WTC11 (cell line): ENCODE data around the gene KPNA2. TPM values are rescaled to one million over a fixed set of nuclear protein-coding genes. Genes with fewer than 3 reads are reported as not detected.
"Not testable (repeated sequence)": the region's sequence is repeated elsewhere in the genome, so short reads cannot be mapped to it uniquely, and the experiment has no call there.

Experiments used
- ATAC-seq: fragments of 200-7000 bp; cut with Tn5 transposase; 2 replicates; pipeline ENCODE4 v1.10.0; 2021; ENCODE audit warnings: mild to moderate bottlenecking, moderate library complexity
- CTCF ChIA-PET: fragments of 300-600 bp; sonication (Branson Sonifier 250); formaldehyde crosslinking; loops from one replicate; lab custom pipeline; 2021; ENCODE audit warnings: antibody characterized with exemption; lab: Charles Lee
- POLR2A ChIA-PET: fragments of 350-600 bp; sonication (Branson Sonifier 250); formaldehyde crosslinking; loops from one replicate; lab custom pipeline; 2021; ENCODE audit warnings: antibody characterized with exemption; lab: Charles Lee
- DNase-seq: peaks from one replicate; pipeline ENCODE4 v3.0.0; 2021; ENCODE audit warnings: low spot score
- H3K27ac Mint-ChIP-seq: 2 replicates; pipeline ENCODE4 v1.8.0; 2021; ENCODE audit warnings: mixed read lengths
- H3K27me3 Mint-ChIP-seq: 2 replicates; pipeline ENCODE4 v1.8.0; 2021; ENCODE audit warnings: low read depth, mild to moderate bottlenecking, moderate library complexity, mixed read lengths
- H3K36me3 Mint-ChIP-seq: 2 replicates; pipeline ENCODE4 v1.8.0; 2021; ENCODE audit warnings: mixed read lengths
- H3K4me1 Mint-ChIP-seq: 2 replicates; pipeline ENCODE4 v1.8.0; 2022; ENCODE audit warnings: mixed read lengths
- H3K4me3 Mint-ChIP-seq: 2 replicates; pipeline ENCODE4 v1.8.0; 2021; ENCODE audit warnings: mild to moderate bottlenecking, moderate library complexity, mixed read lengths
- H3K9me3 Mint-ChIP-seq: 2 replicates; pipeline ENCODE4 v1.8.0; 2021; ENCODE audit warnings: mixed read lengths
- ATF3 ChIP-seq: sonication (generic); formaldehyde crosslinking; conservative IDR thresholded peaks from 2 replicates; pipeline ENCODE4 v1.8.1; 2022; ENCODE audit warnings: mild to moderate bottlenecking, missing genetic modification reagents
- E2F1 ChIP-seq: sonication (generic); formaldehyde crosslinking; IDR thresholded peaks from 2 replicates; pipeline ENCODE4 v1.8.0; 2022; ENCODE audit warnings: mild to moderate bottlenecking, missing genetic modification reagents
- ELF4 ChIP-seq: sonication (generic); formaldehyde crosslinking; IDR thresholded peaks from 2 replicates; pipeline ENCODE4 v1.8.1; 2022; ENCODE audit warnings: low read depth, mild to moderate bottlenecking, moderate library complexity, missing genetic modification reagents
- ERG ChIP-seq: fragments of 250-450 bp; sonication (Bioruptor Pico); IDR thresholded peaks from 2 replicates; pipeline ENCODE4 v1.8.0; 2021; ENCODE audit warnings: mild to moderate bottlenecking
- FOXJ3 ChIP-seq: sonication (generic); formaldehyde crosslinking; IDR thresholded peaks from 2 replicates; pipeline ENCODE4 v1.9.0; 2021; ENCODE audit warnings: missing genetic modification reagents, mild to moderate bottlenecking, borderline replicate concordance
- FOXP1 ChIP-seq: sonication (generic); formaldehyde crosslinking; IDR thresholded peaks from 2 replicates; pipeline ENCODE4 v1.8.0; 2022; ENCODE audit warnings: missing genetic modification reagents, mild to moderate bottlenecking, moderate library complexity, borderline replicate concordance
- FOXP4 ChIP-seq: sonication (generic); formaldehyde crosslinking; IDR thresholded peaks from 2 replicates; pipeline ENCODE4 v1.8.0; 2022; ENCODE audit warnings: mild to moderate bottlenecking, missing genetic modification reagents
- IRF1 ChIP-seq: sonication (generic); formaldehyde crosslinking; IDR thresholded peaks from 2 replicates; pipeline ENCODE4 v1.8.0; 2023; ENCODE audit warnings: missing genetic modification reagents
- JUN ChIP-seq: sonication (generic); formaldehyde crosslinking; IDR thresholded peaks from 2 replicates; pipeline ENCODE4 v1.8.0; 2023; ENCODE audit warnings: mild to moderate bottlenecking, missing genetic modification reagents
- MYBL2 ChIP-seq: sonication (generic); formaldehyde crosslinking; IDR thresholded peaks from 2 replicates; pipeline ENCODE4 v1.8.1; 2023; ENCODE audit warnings: mild to moderate bottlenecking, moderate library complexity, missing genetic modification reagents
- NFE2L1 ChIP-seq: sonication (generic); formaldehyde crosslinking; IDR thresholded peaks from 2 replicates; pipeline ENCODE4 v1.8.1; 2023; ENCODE audit warnings: missing genetic modification reagents
- NR1H2 ChIP-seq: sonication (generic); formaldehyde crosslinking; IDR thresholded peaks from 2 replicates; pipeline ENCODE4 v1.9.0; 2021; ENCODE audit warnings: mild to moderate bottlenecking, moderate library complexity, missing genetic modification reagents
- PRRX2 ChIP-seq: fragments of 250-450 bp; sonication (Bioruptor Pico); IDR thresholded peaks from 2 replicates; pipeline ENCODE4 v1.8.0; 2021; ENCODE audit warnings: mild to moderate bottlenecking
- RORB ChIP-seq: fragments of 250-450 bp; sonication (Bioruptor Pico); IDR thresholded peaks from 2 replicates; pipeline ENCODE4 v1.9.0; 2021; ENCODE audit warnings: mild to moderate bottlenecking
- SMAD4 ChIP-seq: sonication (generic); formaldehyde crosslinking; IDR thresholded peaks from 2 replicates; pipeline ENCODE4 v1.8.0; 2022; ENCODE audit warnings: mild to moderate bottlenecking, missing genetic modification reagents
- SOX15 ChIP-seq: fragments of 250-450 bp; sonication (Bioruptor Pico); IDR thresholded peaks from 2 replicates; pipeline ENCODE4 v1.9.0; 2021; ENCODE audit warnings: mild to moderate bottlenecking
- TCF7 ChIP-seq: sonication (generic); formaldehyde crosslinking; IDR thresholded peaks from 2 replicates; pipeline ENCODE4 v1.8.0; 2022; ENCODE audit warnings: mild to moderate bottlenecking, low read depth, missing genetic modification reagents, moderate library complexity
- TP53 ChIP-seq: sonication (generic); formaldehyde crosslinking; IDR thresholded peaks from 2 replicates; pipeline ENCODE4 v1.8.1; 2023; ENCODE audit warnings: mild to moderate bottlenecking, missing genetic modification reagents
- USF2 ChIP-seq: sonication (generic); formaldehyde crosslinking; IDR thresholded peaks from 2 replicates; pipeline ENCODE4 v1.8.1; 2023; ENCODE audit warnings: mild to moderate bottlenecking, missing genetic modification reagents, moderate library complexity
- ZBTB43 ChIP-seq: sonication (generic); formaldehyde crosslinking; IDR thresholded peaks from 2 replicates; pipeline ENCODE4 v1.8.1; 2023; ENCODE audit warnings: mild to moderate bottlenecking, missing genetic modification reagents
- ZNF396 ChIP-seq: fragments of 250-450 bp; sonication (Bioruptor Pico); IDR thresholded peaks from 2 replicates; pipeline ENCODE4 v1.8.0; 2021; ENCODE audit warnings: mild to moderate bottlenecking, moderate library complexity, borderline replicate concordance
- total RNA-seq: library from RNA; stranded (reverse); gene quantifications from 3 replicates; pipeline ENCODE4 v1.2.3, GENCODE V29; 2021

The KPNA2 gene
- total RNA-seq, 1 experiment from 2014 or later = 466 TPM

GRCh38 chr17:68016838-68017237, 18.7 kb upstream of the KPNA2 start:
- Mint-ChIP-seq H3K27me3 (no peaks in the 10 kb centered on the region; the same call in 1 of the 2 replicates), H3K4me3 (no peak overlapping the region), H3K36me3 (no peaks in the 10 kb centered on the region), H3K9me3 (no peaks in the 10 kb centered on the region), H3K4me1 (peaks cover 8% of the 10 kb centered on the region), H3K27ac (no peak overlapping the region)
- TF ChIP-seq E2F1 (no peak), ELF4 (CRISPR knock-in tag) (no peak), TP53 (CRISPR knock-in tag) (no peak), SMAD4 (CRISPR knock-in tag) (no peak)
- ChIA-PET POLR2A (no interaction called here), CTCF (no interaction called here)
- ATAC-seq (no peak), DNase-seq (no peak)

- H3K4me1 Mint-ChIP-seq, H3K27me3 Mint-ChIP-seq, H3K4me3 Mint-ChIP-seq, ATAC-seq, H3K36me3 Mint-ChIP-seq, CTCF ChIA-PET, POLR2A ChIA-PET, H3K27ac Mint-ChIP-seq, DNase-seq, H3K9me3 Mint-ChIP-seq: not testable (repeated sequence)
Observed at GRCh38 chr17:68018493-68018892, 17.0 kb upstream of the KPNA2 start.

GRCh38 chr17:68019336-68019674, 16.2 kb upstream of the KPNA2 start:
- no peaks in the 10 kb centered on the region for H3K36me3 Mint-ChIP-seq

GRCh38 chr17:68019675-68020408, 15.7 kb upstream of the KPNA2 start:
- ATAC-seq (peak; percentile 84), DNase-seq (peak; percentile 99)
- H3K9me3 Mint-ChIP-seq = no peaks in the 10 kb centered on the region
- ChIA-PET POLR2A (interaction anchor here (0.6 to 1.6 kb wide), 10 partner anchors 10 to 302 kb away, joined by 3 to 16 read pairs (median 4); partner anchors contain the start of gene KPNA2), CTCF (interaction anchor here (0.6 to 1.5 kb wide), 14 partner anchors 8 to 379 kb away, joined by 3 to 9 read pairs (median 4); partner anchors contain the start of genes C17orf58 and KPNA2)
- H3K27ac Mint-ChIP-seq = peak overlapping the region; percentile 88
- H3K27me3 Mint-ChIP-seq = no peaks in the 10 kb centered on the region
- H3K4me1 Mint-ChIP-seq = peaks cover 8% of the 10 kb centered on the region
- H3K4me3 Mint-ChIP-seq = peak overlapping the region; percentile 83
- no peaks in the 10 kb centered on the region for H3K36me3 Mint-ChIP-seq
- TF ChIP-seq FOXP1 = peak; percentile 61; the same call in 1 of the 2 replicates
- TF ChIP-seq SMAD4 (CRISPR knock-in tag) = no peak
- no peak for TF ChIP-seq ZNF396 (CRISPR knock-in tag)
- no peak for TF ChIP-seq ATF3 (CRISPR knock-in tag)
- no peak for TF ChIP-seq MYBL2 (CRISPR knock-in tag)
- TF ChIP-seq ZBTB43 = no peak
- no peak for TF ChIP-seq ELF4 (CRISPR knock-in tag)
- no peak for TF ChIP-seq USF2 (CRISPR knock-in tag)
- no peak for TF ChIP-seq ERG (CRISPR knock-in tag)
- 0 out of 2 replicates have a peak, but pooled peaks have one; percentile 59 for TF ChIP-seq IRF1 (CRISPR knock-in tag)
- no peak for TF ChIP-seq NR1H2 (CRISPR knock-in tag)
- TF ChIP-seq NFE2L1 (CRISPR knock-in tag) = no peak
- no peak for TF ChIP-seq PRRX2 (CRISPR knock-in tag)
- TF ChIP-seq SOX15 (CRISPR knock-in tag) = no peak
- TF ChIP-seq JUN = no peak
- TF ChIP-seq FOXP4 (CRISPR knock-in tag) = peak; percentile 79
- no peak for TF ChIP-seq FOXJ3 (CRISPR knock-in tag)

More at GRCh38 chr17:68019336-68019674, 16.2 kb upstream of the KPNA2 start:
- TF ChIP-seq TCF7 (CRISPR knock-in tag) (no peak), RORB (CRISPR knock-in tag) (peak; percentile 92)
- no peak overlapping the region for H3K27ac Mint-ChIP-seq
- no peaks in the 10 kb centered on the region for H3K9me3 Mint-ChIP-seq
- ChIA-PET POLR2A (interaction anchor here (0.8 to 1.6 kb wide), 6 partner anchors 10 to 45 kb away, joined by 3 to 16 read pairs (median 6); partner anchors contain the start of gene KPNA2), CTCF (interaction anchor here (0.6 to 1.5 kb wide), 7 partner anchors 8 to 380 kb away, joined by 3 to 6 read pairs (median 4); no protein-coding TSS in a partner anchor)
- no peak for DNase-seq
- peak overlapping the region; percentile 83 for H3K4me3 Mint-ChIP-seq
- H3K27me3 Mint-ChIP-seq = no peaks in the 10 kb centered on the region
- H3K4me1 Mint-ChIP-seq = peaks cover 8% of the 10 kb centered on the region
- no peak for ATAC-seq
